ENCODE data around the gene RSRC2. TPM values are rescaled to one million over a fixed set of nuclear protein-coding genes. Genes with fewer than 3 reads are reported as not detected.

The RSRC2 gene
- total RNA-seq, 4 donors from 2014 or later = 51.2 to 83.2 (median 79.4) TPM

DNA sequence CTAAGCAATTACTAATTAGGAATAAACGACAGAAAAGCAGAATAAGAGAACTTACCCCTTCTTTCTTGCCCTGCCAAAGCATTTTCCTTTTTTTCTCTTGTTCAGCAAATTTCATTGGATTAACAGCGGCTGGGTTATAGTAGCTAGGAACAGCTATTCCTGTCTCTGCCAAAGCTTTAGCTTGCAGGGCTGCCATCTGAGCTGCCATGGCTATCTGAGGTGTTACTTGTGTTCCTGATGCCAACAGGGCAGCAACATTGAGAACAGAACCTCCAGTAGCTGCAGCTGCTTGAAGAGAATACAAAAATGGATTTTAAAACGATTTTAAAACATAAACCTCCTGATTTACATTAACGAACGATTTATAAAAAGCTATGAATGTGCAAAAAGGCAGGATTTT, 18.6 kb downstream of the RSRC2 start:
- Histone ChIP-seq H3K9me3 (no peaks in the 10 kb centered on the region), H3K4me3 (no peak overlapping the region), H3K4me1 (no peaks in the 10 kb centered on the region), H3K36me3 (no peaks in the 10 kb centered on the region), H3K27ac (no peak overlapping the region), H3K27me3 (no peaks in the 10 kb centered on the region)
- intact Hi-C loops (cut with DNase I; ENCODE audit: low total_unique reads) = no loop called here
- TF ChIP-seq, protein P1, sequence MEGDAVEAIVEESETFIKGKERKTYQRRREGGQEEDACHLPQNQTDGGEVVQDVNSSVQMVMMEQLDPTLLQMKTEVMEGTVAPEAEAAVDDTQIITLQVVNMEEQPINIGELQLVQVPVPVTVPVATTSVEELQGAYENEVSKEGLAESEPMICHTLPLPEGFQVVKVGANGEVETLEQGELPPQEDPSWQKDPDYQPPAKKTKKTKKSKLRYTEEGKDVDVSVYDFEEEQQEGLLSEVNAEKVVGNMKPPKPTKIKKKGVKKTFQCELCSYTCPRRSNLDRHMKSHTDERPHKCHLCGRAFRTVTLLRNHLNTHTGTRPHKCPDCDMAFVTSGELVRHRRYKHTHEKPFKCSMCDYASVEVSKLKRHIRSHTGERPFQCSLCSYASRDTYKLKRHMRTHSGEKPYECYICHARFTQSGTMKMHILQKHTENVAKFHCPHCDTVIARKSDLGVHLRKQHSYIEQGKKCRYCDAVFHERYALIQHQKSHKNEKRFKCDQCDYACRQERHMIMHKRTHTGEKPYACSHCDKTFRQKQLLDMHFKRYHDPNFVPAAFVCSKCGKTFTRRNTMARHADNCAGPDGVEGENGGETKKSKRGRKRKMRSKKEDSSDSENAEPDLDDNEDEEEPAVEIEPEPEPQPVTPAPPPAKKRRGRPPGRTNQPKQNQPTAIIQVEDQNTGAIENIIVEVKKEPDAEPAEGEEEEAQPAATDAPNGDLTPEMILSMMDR (IDR thresholded peaks at IDR 0.05) = no peak
- TF ChIP-seq POLR2A (IDR thresholded peaks at IDR 0.05) = no peak
- no peak for DNase-seq

- H3K36me3 ChIP-seq = no peaks in the 10 kb centered on the region
- DNase-seq = no peak
- TF ChIP-seq, protein P1 (IDR thresholded peaks at IDR 0.05) = no peak
- TF ChIP-seq POLR2A (IDR thresholded peaks at IDR 0.05) = no peak
These were observed 20.3 kb downstream of the RSRC2 start for GRCh38 chr12:122506393-122506938.

DNA sequence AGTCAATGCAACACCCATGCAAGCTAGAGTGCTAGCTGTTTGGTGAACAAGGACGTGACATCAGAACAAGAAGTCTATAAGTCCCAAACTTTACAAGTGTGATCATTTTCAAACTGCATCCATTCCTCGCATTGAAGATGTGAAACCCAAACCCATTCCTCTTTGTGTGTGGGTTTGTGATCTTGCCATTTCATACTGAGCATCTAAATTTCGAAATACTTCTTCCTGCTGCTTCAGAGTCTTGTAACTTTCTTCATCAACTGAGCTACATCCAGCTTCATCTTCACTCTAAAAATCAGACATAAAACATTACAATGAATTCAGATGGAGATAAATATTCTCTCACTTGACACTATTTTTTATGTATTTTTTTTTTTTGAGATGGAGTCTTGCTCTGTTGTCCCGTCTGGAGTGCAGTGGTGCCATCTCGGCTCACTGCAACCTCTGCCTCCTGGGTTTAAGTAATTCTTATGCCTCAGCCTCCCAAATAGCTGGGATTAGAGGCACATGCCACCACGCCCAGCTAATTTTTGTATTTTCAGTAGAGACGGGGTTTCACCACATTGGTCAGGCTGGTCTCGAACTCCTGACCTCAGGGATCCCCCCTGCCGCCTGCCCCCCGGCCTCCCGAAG, 21.2 kb downstream of the RSRC2 start:
- TF ChIP-seq, protein P1 (IDR thresholded peaks at IDR 0.05) = no peak
- no peak for TF ChIP-seq POLR2A (IDR thresholded peaks at IDR 0.05)
- Histone ChIP-seq H3K36me3 (no peaks in the 10 kb centered on the region), H3K9me3 (no peaks in the 10 kb centered on the region), H3K27me3 (no peaks in the 10 kb centered on the region), H3K4me1 (no peaks in the 10 kb centered on the region), H3K27ac (no peak overlapping the region), H3K4me3 (no peak overlapping the region)
- intact Hi-C loops (cut with DNase I; ENCODE audit: low total_unique reads) = no loop called here
- DNase-seq = no peak

More at GRCh38 chr12:122506393-122506938, 20.3 kb downstream of the RSRC2 start:
- Histone ChIP-seq H3K27ac (no peak overlapping the region), H3K4me3 (no peak overlapping the region), H3K27me3 (no peaks in the 10 kb centered on the region), H3K9me3 (no peaks in the 10 kb centered on the region), H3K4me1 (no peaks in the 10 kb centered on the region)
- intact Hi-C loops (cut with DNase I; ENCODE audit: low total_unique reads) = no loop called here

DNA sequence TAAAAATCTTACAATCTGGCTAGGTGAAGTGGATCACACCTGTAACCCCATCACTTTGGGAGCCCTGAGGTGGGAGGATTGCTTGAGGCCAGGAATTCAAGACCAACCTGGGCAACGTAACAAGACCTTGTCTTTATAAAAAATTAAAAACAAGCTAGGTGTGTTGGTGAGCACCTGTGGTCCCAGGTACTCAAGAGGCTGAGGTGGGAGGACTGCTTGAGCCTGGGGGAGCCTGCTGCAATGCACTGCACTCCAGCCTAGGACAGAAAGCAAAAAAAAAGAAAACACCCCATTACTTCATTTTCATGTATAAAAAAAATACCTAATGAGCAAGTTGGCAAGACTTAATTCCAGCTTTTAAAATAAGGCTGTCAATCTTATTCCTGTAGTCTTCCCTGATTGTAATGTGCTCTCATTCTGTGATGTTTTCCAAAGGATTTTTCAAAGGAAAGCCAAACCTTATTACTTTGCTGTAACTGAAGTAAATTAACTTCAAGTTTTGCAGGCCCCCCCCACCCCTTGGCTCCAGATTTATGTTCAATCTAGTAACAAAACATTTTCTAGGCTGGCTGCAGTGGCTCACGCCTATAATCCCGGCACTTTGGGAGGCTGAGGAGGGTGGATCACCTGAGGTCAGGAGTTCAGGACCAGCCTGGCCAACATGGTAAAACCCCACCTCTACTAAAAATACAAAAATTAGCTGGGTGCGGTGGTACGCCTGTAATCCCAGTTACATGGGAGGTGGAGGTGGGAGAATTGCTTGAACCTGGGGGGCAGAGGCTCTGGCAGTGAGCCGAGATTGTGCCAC, 22.7 kb downstream of the RSRC2 start:
- DNase-seq = no peak
- Histone ChIP-seq H3K36me3 (no peaks in the 10 kb centered on the region), H3K27me3 (no peaks in the 10 kb centered on the region), H3K4me1 (no peaks in the 10 kb centered on the region), H3K9me3 (no peaks in the 10 kb centered on the region), H3K4me3 (no peak overlapping the region), H3K27ac (no peak overlapping the region)
- TF ChIP-seq, protein P1 (IDR thresholded peaks at IDR 0.05) = no peak
- TF ChIP-seq POLR2A (IDR thresholded peaks at IDR 0.05) = no peak
- intact Hi-C loops (cut with DNase I; ENCODE audit: low total_unique reads) = no loop called here
